Choroid plexus epithelial cell (primary cell): ENCODE data around the gene SLC12A6.

Source experiments
- DNase-seq: peaks from one replicate; pipeline ENCODE4 v3.0.0-alpha.2; 2010; ENCODE audit warnings: low read depth
- H3K4me3 ChIP-seq: 2 replicates; pipeline ENCODE4 v1.5.1; 2011; ENCODE audit warnings: low read depth, mild to moderate bottlenecking, control low read depth, low read length, moderate library complexity
- CTCF ChIP-seq: conservative IDR thresholded peaks from 2 replicates; pipeline ENCODE4 v1.5.1; 2011; ENCODE audit warnings: low read depth, mild to moderate bottlenecking, control low read depth, inconsistent platforms, low read length, moderate library complexity

SLC12A6 gene

GRCh38 chr15:34336231-34336990 lies 1.2 kb downstream of the SLC12A6 start:
- H3K4me3 ChIP-seq = peak overlapping the region; percentile 94
- DNase-seq = no peak
- no peak for TF ChIP-seq CTCF

- peak; percentile 57 for DNase-seq
- no peak for TF ChIP-seq CTCF
- H3K4me3 ChIP-seq = peak overlapping the region; percentile 15
These were observed 2.2 kb downstream of the SLC12A6 start for GRCh38 chr15:34335176-34336032.

- no peak for TF ChIP-seq CTCF
- no peak for DNase-seq
- no peak overlapping the region for H3K4me3 ChIP-seq
These were observed 2.9 kb downstream of the SLC12A6 start for GRCh38 chr15:34334672-34335071.

GRCh38 chr15:34332553-34333120 lies 4.9 kb downstream of the SLC12A6 start:
- no peak for TF ChIP-seq CTCF
- no peak overlapping the region for H3K4me3 ChIP-seq
- DNase-seq = no peak

GRCh38 chr15:34331809-34332208 lies 5.8 kb downstream of the SLC12A6 start:
- no peak for TF ChIP-seq CTCF
- peak; percentile 39 for DNase-seq
- no peak overlapping the region for H3K4me3 ChIP-seq

- TF ChIP-seq CTCF = no peak
These were observed 7.3 kb downstream of the SLC12A6 start for GRCh38 chr15:34330279-34330678.

More at GRCh38 chr15:34330279-34330678, 7.3 kb downstream of the SLC12A6 start:
- no peak for DNase-seq
- H3K4me3 ChIP-seq = no peak overlapping the region
